HG02938 (cell line): ENCODE measurements around the gene EYA3.

ENCODE experiments used
- ATAC-seq: cut with Tn5 transposase; IDR thresholded peaks from one replicate; pipeline ENCODE4 v1.9.1; 2021; ENCODE audit warnings: mild to moderate bottlenecking, moderate library complexity; ENCODE audit not compliant: unreplicated experiment

EYA3 gene

DNA sequence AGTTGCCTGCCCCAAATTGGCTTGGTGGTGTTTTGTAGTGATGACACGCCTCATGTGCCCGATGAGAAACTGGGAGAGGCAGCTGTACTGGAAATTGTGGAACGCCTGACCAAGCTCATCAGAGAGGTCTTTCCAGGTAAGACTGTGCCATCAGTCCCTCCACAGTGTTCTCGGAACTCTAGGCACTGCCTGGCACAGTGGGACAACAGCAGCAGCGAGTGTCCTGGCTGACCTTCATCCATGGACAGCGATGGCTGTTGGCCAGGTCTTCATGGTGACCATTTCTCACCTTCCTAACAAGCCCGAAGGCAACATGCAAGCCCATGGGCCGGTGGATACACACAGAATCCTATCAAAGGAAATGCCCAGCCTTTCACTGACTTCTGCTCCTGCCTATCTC, 139.4 kb downstream of the EYA3 start:
- ATAC-seq = no peak

DNA sequence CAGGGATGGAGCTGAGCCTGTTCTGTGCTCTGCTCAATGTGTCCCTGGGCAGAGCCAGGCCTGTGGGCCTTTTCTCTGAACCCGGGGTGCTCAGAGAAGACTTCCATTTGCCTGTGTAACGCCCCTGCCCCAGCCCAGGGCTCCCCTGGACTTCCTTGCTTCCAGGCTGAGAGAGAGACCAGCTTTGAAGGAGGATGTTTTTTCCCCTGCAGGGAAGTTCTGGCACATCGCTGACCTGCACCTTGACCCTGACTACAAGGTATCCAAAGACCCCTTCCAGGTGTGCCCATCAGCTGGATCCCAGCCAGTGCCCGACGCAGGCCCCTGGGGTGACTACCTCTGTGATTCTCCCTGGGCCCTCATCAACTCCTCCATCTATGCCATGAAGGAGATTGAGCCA, 143.4 kb downstream of the EYA3 start:
- no peak for ATAC-seq

DNA sequence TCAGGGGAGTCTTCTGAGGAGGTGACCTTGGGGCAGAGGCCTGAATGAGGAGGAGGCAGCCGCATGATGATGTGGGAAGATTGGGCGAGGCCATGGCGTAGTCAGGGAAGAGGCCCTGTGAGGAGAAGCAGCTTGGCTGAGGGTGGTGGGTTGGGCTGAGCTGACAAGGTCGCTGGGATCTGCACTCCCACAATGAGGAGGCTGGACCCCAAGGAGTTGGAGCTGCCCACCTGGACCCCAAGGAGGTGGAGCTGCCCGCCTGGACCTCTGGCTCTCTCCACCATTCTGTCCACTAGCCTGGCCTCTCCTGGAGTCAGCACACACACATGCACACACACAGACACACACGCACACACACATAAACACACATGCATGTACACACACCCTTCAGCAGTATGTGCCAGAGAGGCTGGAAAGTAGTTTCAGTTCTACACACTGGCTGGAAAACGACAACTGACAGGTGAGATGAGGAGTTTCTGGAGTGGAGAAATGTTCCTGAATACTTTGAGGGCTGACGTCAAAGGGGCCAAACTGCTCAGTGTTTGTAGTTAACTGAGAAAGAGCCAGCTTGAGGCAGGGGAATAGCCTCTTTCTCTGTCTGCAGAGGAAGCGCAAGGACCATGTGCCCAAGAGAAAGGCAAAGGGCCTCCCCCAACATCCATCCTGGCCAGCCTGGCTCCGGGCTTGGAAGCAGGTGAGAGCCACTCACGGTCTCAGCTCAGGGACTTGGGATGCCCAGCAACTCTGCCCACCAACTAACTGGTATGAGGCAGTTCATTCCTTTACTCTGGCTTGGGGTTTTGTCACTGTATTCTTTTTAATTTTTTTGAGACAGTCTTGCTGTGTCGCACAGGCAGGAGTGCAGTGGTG, 146.5 kb downstream of the EYA3 start:
- no peak for ATAC-seq

- ATAC-seq = no peak
Measured at GRCh38 chr1:27940870-27941560, 147.4 kb downstream of the EYA3 start.

GRCh38 chr1:27940297-27940696, 148.1 kb downstream of the EYA3 start:
- ATAC-seq = no peak

DNA sequence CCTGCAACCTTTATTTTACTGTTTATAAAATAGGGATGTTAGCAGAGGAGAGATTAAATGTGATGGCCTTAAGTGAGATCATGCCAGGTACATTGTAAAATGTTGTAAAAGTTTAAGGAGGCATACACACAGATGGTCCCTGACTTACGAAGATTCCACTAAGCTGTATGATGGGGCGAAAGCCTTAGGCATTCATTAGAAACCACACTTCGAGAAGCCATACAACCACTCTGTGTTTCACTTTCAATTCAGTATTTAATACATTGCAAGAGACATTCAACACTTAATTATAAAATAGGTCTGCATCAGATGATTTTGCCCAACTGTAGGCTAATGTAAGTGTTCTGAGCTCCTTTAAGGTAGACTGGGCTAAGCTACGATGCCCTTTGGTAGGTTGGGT, 149.9 kb downstream of the EYA3 start:
- no peak for ATAC-seq

- no peak for ATAC-seq
Measured at GRCh38 chr1:27937524-27937836, 150.9 kb downstream of the EYA3 start.

GRCh38 chr1:27936370-27936769, 152.0 kb downstream of the EYA3 start:
- ATAC-seq = no peak

- no peak for ATAC-seq
Measured at GRCh38 chr1:27935721-27936120, 152.7 kb downstream of the EYA3 start.

GRCh38 chr1:27934818-27935549, 153.4 kb downstream of the EYA3 start, which contains the start of gene SMPDL3B:
Gene SMPDL3B (plus strand): TSS chr1:27935000. CDS start chr1:27935184, 184 bp downstream.
- ATAC-seq = no peak

DNA sequence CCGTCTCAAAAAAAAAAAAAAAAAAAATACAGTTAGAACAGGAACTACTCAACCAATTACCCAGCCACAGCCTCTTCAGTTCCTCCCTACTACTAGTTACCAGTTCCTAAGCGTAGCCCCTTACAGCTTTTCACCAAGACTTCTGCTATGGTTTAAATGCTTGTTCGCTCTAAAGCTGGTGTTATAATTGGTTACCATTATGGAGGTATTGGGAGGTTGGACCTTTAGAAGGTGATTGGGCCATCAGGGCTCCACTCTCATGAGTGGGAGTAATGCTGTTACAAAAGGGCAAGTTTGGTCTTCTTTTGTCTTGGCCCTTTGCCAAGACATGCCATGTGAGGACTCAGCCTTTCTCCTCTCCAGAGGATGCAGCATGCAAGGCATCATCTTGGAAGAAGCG, 156.7 kb downstream of the EYA3 start:
- no peak for ATAC-seq

DNA sequence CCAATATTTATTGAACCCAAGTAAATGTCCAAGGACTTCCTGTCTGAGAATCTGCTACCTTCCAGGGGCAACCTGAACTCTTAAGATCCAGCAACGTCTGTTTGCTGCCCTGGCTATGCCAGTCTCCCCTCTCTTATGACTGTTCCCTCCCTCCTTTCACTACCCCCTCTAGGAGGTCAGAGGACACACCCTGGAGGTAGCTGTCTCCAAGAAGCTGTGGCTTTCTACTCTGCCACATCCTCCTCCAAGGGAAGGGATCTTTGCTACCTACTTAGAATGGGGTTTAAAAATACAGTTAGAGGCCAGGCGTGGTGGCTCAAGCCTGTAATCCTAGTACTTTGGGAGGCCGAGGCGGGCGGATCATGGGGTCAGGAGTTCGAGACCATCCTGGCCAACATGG, 157.2 kb downstream of the EYA3 start:
- ATAC-seq = no peak

- ATAC-seq = no peak
Measured at GRCh38 chr1:27928216-27928954, 160.0 kb downstream of the EYA3 start.

- no peak for ATAC-seq
Measured at GRCh38 chr1:27922272-27922671, 166.1 kb downstream of the EYA3 start.
